ENCODE results near the gene KRT73. TPM values are rescaled to one million over a fixed set of nuclear protein-coding genes. Genes with fewer than 3 reads are reported as not detected.

Gene KRT73
- total and polyA plus RNA-seq, 9 of the 15 experiments (the other 6 are each of a cell fraction or from before 2014, with no cell fraction given), result 0.09 to 0.18 (median 0.13) TPM; not detected in 5

GRCh38 chr12:52585066-52585465 is 33.3 kb downstream of the KRT73 start:
- no peaks in the 10 kb centered on the region for H3K79me2 ChIP-seq (ENCODE audit: control insufficient read depth, insufficient read depth, low read length)
- WGBS (ENCODE audit: insufficient coverage, low coverage, missing lambda C conversion rate), result 18% methylated on average over 3 of the region's 3 CpGs
- H2AFZ ChIP-seq (ENCODE audit: low read depth, low read length), result no peak overlapping the region
- no peaks in the 10 kb centered on the region for H3K9me3 ChIP-seq (replicated peaks; ENCODE audit: control insufficient read depth, insufficient read depth, low read depth, low read length)
- ChIA-PET POLR2A (interaction anchor here (0.7 to 0.8 kb wide), 2 partner anchors 9 to 26 kb away, joined by 3 read pairs; no protein-coding TSS in a partner anchor), CTCF (ENCODE audit: low intra/inter-chr PET ratio) (interaction anchor here (0.9 to 4.5 kb wide), 3 partner anchors 285 to 295 kb away, joined by 3 to 49 read pairs (median 34); no protein-coding TSS in a partner anchor)
- H3K4me2 ChIP-seq (ENCODE audit: insufficient read depth, low read length), result no peak overlapping the region
- no peaks in the 10 kb centered on the region for H3K9me1 ChIP-seq (ENCODE audit: control insufficient read depth, insufficient read depth, low read length)
- peaks cover 9 to 39% of the 10 kb centered on the region in 2 experiments; a peak in 3 of 5 replicates for H3K27me3 ChIP-seq (ENCODE audit: control insufficient read depth in 2 of 2, insufficient read depth in 2 of 2, low read length in 2 of 2)
- no peak overlapping the region for H3K9ac ChIP-seq (ENCODE audit: insufficient read depth in 1 of 2, low read depth in 2 of 2, low read length in 2 of 2)
- intact Hi-C loops (cut with micrococcal nuclease) (loop anchor here (5.0 to 10.0 kb wide), 4 partner anchors 77 to 430 kb away; no protein-coding TSS in a partner anchor), in situ Hi-C loops (cut with MboI) (loop anchor here (5.0 kb wide), 1 partner anchor 397 kb away; no protein-coding TSS in a partner anchor)
- no peak for FAIRE-seq
- no peak overlapping the region for H3K4me3 ChIP-seq
- peaks cover 5% of the 10 kb centered on the region for H4K20me1 ChIP-seq (replicated peaks; ENCODE audit: control insufficient read depth, insufficient read depth, low read length)
- H3K4me1 ChIP-seq (replicated peaks in 1 of 2; ENCODE audit: control insufficient read depth in 2 of 2, insufficient read depth in 2 of 2, low read length in 2 of 2), result peaks cover 0 to 6% of the 10 kb centered on the region in 2 experiments; a peak in 1 of 5 replicates
- H3K36me3 ChIP-seq (ENCODE audit: control insufficient read depth, insufficient read depth, low read length), result no peaks in the 10 kb centered on the region
- no peak for ATAC-seq
- no peak for DNase-seq (ENCODE audit: extremely low read depth in 1 of 4, low spot score in 3 of 4)
- BruUV-seq (replicated peaks), result no TSS peak
- no peak overlapping the region for H3K27ac ChIP-seq (ENCODE audit: extremely low read depth, low read depth, low read length)
- TF ChIP-seq EZH2 (IDR thresholded peaks at IDR 0.05; ENCODE audit: borderline replicate concordance, low read depth, low read length), result no peak
- TF ChIP-seq ADNP (tag; IDR thresholded peaks at IDR 0.05), result no peak
- TF ChIP-seq ID3 (CRISPR knock-in tag; IDR thresholded peaks at IDR 0.05), result no peak
- TF ChIP-seq ID3 (tag; IDR thresholded peaks at IDR 0.05), result no peak
- no peak for TF ChIP-seq ZNF511 (CRISPR knock-in tag; IDR thresholded peaks at IDR 0.05)
- no peak for TF ChIP-seq TBL1XR1 (IDR thresholded peaks at IDR 0.05; ENCODE audit: low read length in 2 of 2)
- TF ChIP-seq MITF (IDR thresholded peaks at IDR 0.05), result no peak
- no peak for TF ChIP-seq CEBPZ (IDR thresholded peaks at IDR 0.05; ENCODE audit: borderline replicate concordance, low read depth, low read length)
- TF ChIP-seq CREB3 (tag; conservative IDR thresholded peaks at IDR 0.05; ENCODE audit: low read depth), result no peak
- TF ChIP-seq E2F8 (IDR thresholded peaks at IDR 0.05; ENCODE audit: low read depth, partially characterized antibody), result no peak
